Fibroblast of lung (primary cell): ENCODE results near the gene KDM2B.

Experiments used
- EZH2 ChIP-seq: IDR thresholded peaks from 2 replicates; pipeline ENCODE4 v1.5.1; 2012; ENCODE audit warnings: low read length, control low read depth, mild to moderate bottlenecking; ENCODE audit errors: missing control alignments
- TF ChIP-seq, protein P1 (sequence below), 2 donors: IDR thresholded peaks in 1 of 2; conservative IDR thresholded peaks in 1 of 2; 1 replicate in 1 of 2; 2 replicates in 1 of 2; pipeline ENCODE4 v1.5.1; 2011 to 2012; ENCODE audit warnings: low read length in 2 of 2, control low read depth in 1 of 2, inconsistent platforms in 1 of 2, low read depth in 1 of 2, mild to moderate bottlenecking in 1 of 2

GRCh38 chr12:121582583-121583333 lies 1.9 kb upstream of the KDM2B start:
- TF ChIP-seq, protein P1, sequence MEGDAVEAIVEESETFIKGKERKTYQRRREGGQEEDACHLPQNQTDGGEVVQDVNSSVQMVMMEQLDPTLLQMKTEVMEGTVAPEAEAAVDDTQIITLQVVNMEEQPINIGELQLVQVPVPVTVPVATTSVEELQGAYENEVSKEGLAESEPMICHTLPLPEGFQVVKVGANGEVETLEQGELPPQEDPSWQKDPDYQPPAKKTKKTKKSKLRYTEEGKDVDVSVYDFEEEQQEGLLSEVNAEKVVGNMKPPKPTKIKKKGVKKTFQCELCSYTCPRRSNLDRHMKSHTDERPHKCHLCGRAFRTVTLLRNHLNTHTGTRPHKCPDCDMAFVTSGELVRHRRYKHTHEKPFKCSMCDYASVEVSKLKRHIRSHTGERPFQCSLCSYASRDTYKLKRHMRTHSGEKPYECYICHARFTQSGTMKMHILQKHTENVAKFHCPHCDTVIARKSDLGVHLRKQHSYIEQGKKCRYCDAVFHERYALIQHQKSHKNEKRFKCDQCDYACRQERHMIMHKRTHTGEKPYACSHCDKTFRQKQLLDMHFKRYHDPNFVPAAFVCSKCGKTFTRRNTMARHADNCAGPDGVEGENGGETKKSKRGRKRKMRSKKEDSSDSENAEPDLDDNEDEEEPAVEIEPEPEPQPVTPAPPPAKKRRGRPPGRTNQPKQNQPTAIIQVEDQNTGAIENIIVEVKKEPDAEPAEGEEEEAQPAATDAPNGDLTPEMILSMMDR (conservative IDR thresholded peaks at IDR 0.05 in 1 of 2, IDR thresholded peaks at IDR 0.05 in 1 of 2; ENCODE audit: low read depth in 1 of 2, low read length in 2 of 2): no peak
- no peak for TF ChIP-seq EZH2
